Spleen (tissue), 7 donors: ENCODE results near the gene KANSL1.
"Not testable (repeated sequence)": the region's sequence is repeated elsewhere in the genome, so short reads cannot be mapped to it uniquely, and the experiment has no call there.

Experiments used
- CTCF ChIP-seq, 11 experiments: fragments of 200-600 bp in 7 of 11; fragments of 450-650 bp in 4 of 11; sonication (generic) in 4 of 11; IDR thresholded peaks in 8 of 11; conservative IDR thresholded peaks in 3 of 11; 1 replicate in 7 of 11; 2 replicates in 4 of 11; pipeline versions ENCODE4 v1.4.0 to v1.8.0; 2016 to 2021; ENCODE audit warnings: antibody characterized with exemption in 11 of 11, inconsistent platforms in 4 of 11, mild to moderate bottlenecking in 1 of 11
- POLR2AphosphoS5 ChIP-seq, 3 donors: sonication (generic); formaldehyde crosslinking; IDR thresholded peaks; one replicate each; pipeline ENCODE4 v1.5.1; 2017; ENCODE audit warnings: antibody characterized with exemption in 3 of 3
- donor health status: DM: no; HTN: no; CAD: no; lungs with moderate emphysema.
- donor health status: DM: no; HTN: no; CAD: no.
- donor health status: DM: no; HTN: no; CAD: no.

- TF ChIP-seq CTCF (IDR thresholded peaks at IDR 0.05 in 8 of 11, conservative IDR thresholded peaks at IDR 0.05 in 3 of 11); POLR2AphosphoS5 (IDR thresholded peaks at IDR 0.05): not testable (repeated sequence)
These were observed 29.8 kb upstream of the KANSL1 start for GRCh38 chr17:46223041-46223440.
